Superior temporal gyrus (tissue), 1 donor: ENCODE data around the gene SUSD6.
"Not testable (repeated sequence)": the region's sequence is repeated elsewhere in the genome, so short reads cannot be mapped to it uniquely, and the experiment has no call there.

Experiments used
- DNase-seq: peaks from one replicate; pipeline ENCODE4 v3.0.0-alpha.2; 2016; ENCODE audit errors: extremely low spot score

Gene SUSD6

GRCh38 chr14:69712599-69713088 is 101.2 kb downstream of the SUSD6 start:
- DNase-seq = no peak

GRCh38 chr14:69713209-69713781 is 101.9 kb downstream of the SUSD6 start:
- DNase-seq = no peak

GRCh38 chr14:69713993-69714679 is 102.7 kb downstream of the SUSD6 start:
- no peak for DNase-seq

- peak; percentile 73 for DNase-seq
Measured at GRCh38 chr14:69715725-69716477, 104.5 kb downstream of the SUSD6 start.

GRCh38 chr14:69716478-69717187 is 105.2 kb downstream of the SUSD6 start:
- no peak for DNase-seq

GRCh38 chr14:69718614-69719013 is 107.2 kb downstream of the SUSD6 start:
- DNase-seq = not testable (repeated sequence)

- DNase-seq = peak; percentile 20
Measured at GRCh38 chr14:69719501-69719951, 108.1 kb downstream of the SUSD6 start.

- DNase-seq = no peak
Measured at GRCh38 chr14:69720912-69721311, 109.5 kb downstream of the SUSD6 start.

GRCh38 chr14:69726761-69727511 is 115.5 kb downstream of the SUSD6 start:
- DNase-seq = peak; percentile 89

GRCh38 chr14:69727860-69728259 is 116.5 kb downstream of the SUSD6 start:
- no peak for DNase-seq

- DNase-seq = not testable (repeated sequence)
Measured at GRCh38 chr14:69731919-69732598, 120.7 kb downstream of the SUSD6 start.

- not testable (repeated sequence) for DNase-seq
Measured at GRCh38 chr14:69736405-69736804, 125.0 kb downstream of the SUSD6 start.

GRCh38 chr14:69741055-69741454 is 129.7 kb downstream of the SUSD6 start:
- DNase-seq = no peak

- no peak for DNase-seq
Measured at GRCh38 chr14:69749956-69750355, 138.6 kb downstream of the SUSD6 start.

- no peak for DNase-seq
Measured at GRCh38 chr14:69750495-69750894, 139.1 kb downstream of the SUSD6 start.

GRCh38 chr14:69752773-69753172 is 141.4 kb downstream of the SUSD6 start:
- no peak for DNase-seq

GRCh38 chr14:69753860-69754259 is 142.5 kb downstream of the SUSD6 start:
- DNase-seq = no peak

- no peak for DNase-seq
Measured at GRCh38 chr14:69754487-69754886, 143.1 kb downstream of the SUSD6 start.

GRCh38 chr14:69755296-69755695 is 143.9 kb downstream of the SUSD6 start:
- DNase-seq = no peak

GRCh38 chr14:69755784-69756183 is 144.4 kb downstream of the SUSD6 start:
- no peak for DNase-seq

GRCh38 chr14:69756298-69756697 is 144.9 kb downstream of the SUSD6 start:
- no peak for DNase-seq
